Measurements from ENCODE around the gene DENND2A.

DNA sequence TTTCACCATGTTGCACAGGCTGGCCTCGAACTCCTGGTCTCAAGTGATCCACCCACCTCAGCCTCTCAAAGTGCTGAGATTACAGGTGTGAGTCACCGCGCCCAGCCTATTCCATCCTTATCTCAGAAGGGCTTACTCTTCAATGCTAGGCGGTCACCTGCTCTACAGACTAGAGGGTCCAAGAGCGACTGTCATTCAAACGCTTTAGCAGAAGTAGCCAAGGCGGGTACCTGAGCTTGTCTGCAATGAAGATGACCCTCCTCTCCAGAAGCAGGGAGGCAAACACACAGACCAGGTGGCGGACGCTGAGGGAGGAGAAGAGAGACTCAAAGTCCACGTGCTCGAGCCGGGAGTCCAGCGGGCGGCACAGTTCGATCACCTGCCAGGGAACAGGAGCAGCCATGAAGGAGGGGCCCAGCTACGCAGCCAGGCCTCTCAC lies 96.2 kb downstream of the DENND2A start:
- TF ChIP-seq CTCF (IDR thresholded peaks at IDR 0.05; ENCODE audit: low read depth, low read length, poor library complexity, severe bottlenecking) = no peak
- no peak for TF ChIP-seq EZH2phosphoT487 (IDR thresholded peaks at IDR 0.05; ENCODE audit: borderline replicate concordance, low read length)

Data from DOHH2 (cell line).